ENCODE data around the gene SLC23A2.
"Not testable (repeated sequence)": the region's sequence is repeated elsewhere in the genome, so short reads cannot be mapped to it uniquely, and the experiment has no call there.

SLC23A2 gene

GRCh38 chr20:4926531-4927156 is 74.7 kb downstream of the SLC23A2 start:
- DNase-seq = no peak

GRCh38 chr20:4925842-4926530 is 75.3 kb downstream of the SLC23A2 start:
- DNase-seq = no peak

- no peak for DNase-seq
Measured at GRCh38 chr20:4924446-4924845, 76.9 kb downstream of the SLC23A2 start.

- no peak for DNase-seq
Measured at GRCh38 chr20:4924032-4924431, 77.3 kb downstream of the SLC23A2 start.

GRCh38 chr20:4922186-4922585 is 79.1 kb downstream of the SLC23A2 start:
- no peak for DNase-seq

- not testable (repeated sequence) for DNase-seq
Measured at GRCh38 chr20:4921271-4921670, 80.0 kb downstream of the SLC23A2 start.

- no peak for DNase-seq
Measured at GRCh38 chr20:4920655-4921054, 80.7 kb downstream of the SLC23A2 start.

- DNase-seq = no peak
Measured at GRCh38 chr20:4920131-4920530, 81.2 kb downstream of the SLC23A2 start.

GRCh38 chr20:4919047-4919704 is 82.1 kb downstream of the SLC23A2 start:
- no peak for DNase-seq

- DNase-seq = no peak
Measured at GRCh38 chr20:4918473-4918872, 82.8 kb downstream of the SLC23A2 start.

GRCh38 chr20:4916971-4917881 is 84.1 kb downstream of the SLC23A2 start:
- no peak for DNase-seq

- no peak for DNase-seq
Measured at GRCh38 chr20:4913147-4913546, 88.2 kb downstream of the SLC23A2 start.

GRCh38 chr20:4912380-4913142 is 88.7 kb downstream of the SLC23A2 start:
- peak; percentile 36 for DNase-seq

GRCh38 chr20:4910951-4911350 is 90.4 kb downstream of the SLC23A2 start:
- DNase-seq = no peak

GRCh38 chr20:4905613-4906012 is 95.7 kb downstream of the SLC23A2 start:
- no peak for DNase-seq

GRCh38 chr20:4905195-4905594 is 96.1 kb downstream of the SLC23A2 start:
- no peak for DNase-seq

- DNase-seq = no peak
Measured at GRCh38 chr20:4904127-4904860, 97.0 kb downstream of the SLC23A2 start.

GRCh38 chr20:4902788-4903187 is 98.5 kb downstream of the SLC23A2 start:
- DNase-seq = no peak

GRCh38 chr20:4901031-4901818 is 100.1 kb downstream of the SLC23A2 start:
- no peak for DNase-seq
